Fibroblast of lung (primary cell): ENCODE measurements around the gene CCDC57. TPM values are rescaled to one million over a fixed set of nuclear protein-coding genes. Genes with fewer than 3 reads are reported as not detected.

ENCODE experiments used
- DNase-seq, 2 donors: peaks; one replicate each; pipeline versions ENCODE4 v3.0.0 to v3.0.0-alpha.2; 2010; ENCODE audit warnings: low read depth in 2 of 2
- H2AFZ ChIP-seq: 2 replicates; pipeline ENCODE4 v1.5.1; 2012; ENCODE audit warnings: low read length, control low read depth, inconsistent platforms
- H3K27ac ChIP-seq: 2 replicates; pipeline ENCODE4 v1.5.1; 2011; ENCODE audit warnings: low read length, control low read depth; ENCODE audit not compliant: insufficient read depth
- H3K27me3 ChIP-seq: 2 replicates; pipeline ENCODE4 v1.5.1; 2011; ENCODE audit warnings: mild to moderate bottlenecking, low read length; ENCODE audit not compliant: control insufficient read depth, insufficient read depth
- H3K36me3 ChIP-seq: 2 replicates; pipeline ENCODE4 v1.5.1; 2011; ENCODE audit warnings: low read length; ENCODE audit not compliant: control insufficient read depth, insufficient read depth
- H3K4me1 ChIP-seq: 2 replicates; pipeline ENCODE4 v1.5.1; 2011; ENCODE audit warnings: low read length; ENCODE audit not compliant: control insufficient read depth, insufficient read depth; ENCODE audit errors: extremely low read depth
- H3K4me2 ChIP-seq: 2 replicates; pipeline ENCODE4 v1.5.1; 2011; ENCODE audit warnings: low read length, control low read depth; ENCODE audit not compliant: insufficient read depth; ENCODE audit errors: extremely low read depth
- H3K4me3 ChIP-seq, 4 experiments: fragments of 200-600 bp in 1 of 4; sonication (generic) in 1 of 4; replicated peaks in 1 of 4; 2 replicates each; pipeline ENCODE4 v1.5.1; 2011 to 2016; ENCODE audit warnings: low read length in 4 of 4, low read depth in 3 of 4, mild to moderate bottlenecking in 3 of 4, control low read depth in 2 of 4, inconsistent platforms in 1 of 4, mixed read lengths in 1 of 4; ENCODE audit not compliant: insufficient read depth in 1 of 4; ENCODE audit errors: control extremely low read depth in 1 of 4
- H3K79me2 ChIP-seq: 2 replicates; pipeline ENCODE4 v1.5.1; 2012; ENCODE audit warnings: mild to moderate bottlenecking, low read length, inconsistent platforms; ENCODE audit not compliant: control insufficient read depth, insufficient read depth
- H3K9ac ChIP-seq: 2 replicates; pipeline ENCODE4 v1.5.1; 2011; ENCODE audit warnings: mild to moderate bottlenecking, low read length, control low read depth; ENCODE audit not compliant: insufficient read depth
- H3K9me3 ChIP-seq: 2 replicates; pipeline ENCODE4 v1.5.1; 2012; ENCODE audit warnings: low read depth, low read length; ENCODE audit not compliant: control insufficient read depth, insufficient read depth
- H4K20me1 ChIP-seq: 2 replicates; pipeline ENCODE4 v1.5.1; 2011; ENCODE audit warnings: low read length; ENCODE audit not compliant: control insufficient read depth, insufficient read depth; ENCODE audit errors: extremely low read depth
- CTCF ChIP-seq, 2 donors: IDR thresholded peaks in 1 of 2; conservative IDR thresholded peaks in 1 of 2; 1 replicate in 1 of 2; 2 replicates in 1 of 2; pipeline ENCODE4 v1.5.1; 2011 to 2012; ENCODE audit warnings: low read length in 2 of 2, control low read depth in 1 of 2, inconsistent platforms in 1 of 2, low read depth in 1 of 2, mild to moderate bottlenecking in 1 of 2
- EZH2 ChIP-seq: IDR thresholded peaks from 2 replicates; pipeline ENCODE4 v1.5.1; 2012; ENCODE audit warnings: low read length, control low read depth, mild to moderate bottlenecking; ENCODE audit errors: missing control alignments
- polyA plus RNA-seq, 2 donors: library from polyadenylated mRNA; depleted of rRNA in 1 of 2; stranded (reverse) in 1 of 2; unstranded in 1 of 2; fragments of >200 nt; gene quantifications; 2 replicates each; pipeline ENCODE4 v1.2.1, GENCODE V29; 2011 to 2012; ENCODE audit warnings: missing spikeins in 1 of 2
- total RNA-seq: library from RNA; depleted of rRNA; stranded (reverse); fragments of >200 nt; gene quantifications from 2 replicates; pipeline ENCODE4 v1.2.1, GENCODE V29; 2014

CCDC57 gene
- total and polyA plus RNA-seq, 2 donors (not counting 1 experiment from before 2014, with no cell fraction given): 7.1 to 10.1 TPM

GRCh38 chr17:82202981-82203380 is 9.7 kb downstream of the CCDC57 start:
- no peak overlapping the region for H3K4me3 ChIP-seq

GRCh38 chr17:82201498-82201910 is 11.1 kb downstream of the CCDC57 start:
- no peak overlapping the region for H3K27ac ChIP-seq
- no peaks in the 10 kb centered on the region for H3K79me2 ChIP-seq
- H2AFZ ChIP-seq: no peak overlapping the region
- H3K9ac ChIP-seq: no peak overlapping the region
- H3K27me3 ChIP-seq: no peaks in the 10 kb centered on the region
- H3K9me3 ChIP-seq: no peaks in the 10 kb centered on the region
- H3K36me3 ChIP-seq: peaks cover 4% of the 10 kb centered on the region
- H3K4me2 ChIP-seq: no peak overlapping the region
- no peak overlapping the region for H3K4me3 ChIP-seq
- TF ChIP-seq CTCF (conservative IDR thresholded peaks at IDR 0.05 in 1 of 2, IDR thresholded peaks at IDR 0.05 in 1 of 2; ENCODE audit: low read depth in 1 of 2, low read length in 2 of 2): no peak
- TF ChIP-seq EZH2: no peak
- DNase-seq: no peak
- H3K4me1 ChIP-seq: peaks cover 11% of the 10 kb centered on the region
- no peaks in the 10 kb centered on the region for H4K20me1 ChIP-seq

More at GRCh38 chr17:82202981-82203380, 9.7 kb downstream of the CCDC57 start:
- H2AFZ ChIP-seq: no peak overlapping the region
- no peaks in the 10 kb centered on the region for H3K79me2 ChIP-seq
- TF ChIP-seq EZH2: no peak
- TF ChIP-seq CTCF (conservative IDR thresholded peaks at IDR 0.05 in 1 of 2, IDR thresholded peaks at IDR 0.05 in 1 of 2; ENCODE audit: low read depth in 1 of 2, low read length in 2 of 2): no peak
- no peaks in the 10 kb centered on the region for H4K20me1 ChIP-seq
- peaks cover 2% of the 10 kb centered on the region for H3K36me3 ChIP-seq
- no peaks in the 10 kb centered on the region for H3K9me3 ChIP-seq
- H3K27me3 ChIP-seq: no peaks in the 10 kb centered on the region
- DNase-seq: no peak
- H3K4me1 ChIP-seq: peaks cover 11% of the 10 kb centered on the region
- H3K27ac ChIP-seq: no peak overlapping the region
- no peak overlapping the region for H3K9ac ChIP-seq
- no peak overlapping the region for H3K4me2 ChIP-seq

GRCh38 chr17:82200743-82201497 is 11.7 kb downstream of the CCDC57 start:
- Histone ChIP-seq H3K27ac (no peak overlapping the region), H3K4me2 (no peak overlapping the region), H4K20me1 (no peaks in the 10 kb centered on the region), H3K27me3 (no peaks in the 10 kb centered on the region), H3K36me3 (peaks cover 4% of the 10 kb centered on the region), H3K9ac (no peak overlapping the region), H3K4me1 (peaks cover 11% of the 10 kb centered on the region), H3K9me3 (no peaks in the 10 kb centered on the region), H3K79me2 (no peaks in the 10 kb centered on the region), H3K4me3 (no peak overlapping the region), H2AFZ (no peak overlapping the region)
- DNase-seq: no peak
- TF ChIP-seq CTCF (conservative IDR thresholded peaks at IDR 0.05 in 1 of 2, IDR thresholded peaks at IDR 0.05 in 1 of 2; ENCODE audit: low read depth in 1 of 2, low read length in 2 of 2) (no peak), EZH2 (no peak)
